HL-60 (cell line): Measurements from ENCODE around the gene KRTAP5-6.

Source experiments
- CTCF ChIP-seq: IDR thresholded peaks from one replicate; pipeline ENCODE4 v1.5.1; 2011; ENCODE audit warnings: low read length, control low read depth, inconsistent platforms; ENCODE audit not compliant: insufficient read depth
- POLR2AphosphoS5 ChIP-seq: IDR thresholded peaks from 2 replicates; pipeline ENCODE4 v1.6.1; 2012; ENCODE audit warnings: low read depth
- REST ChIP-seq: IDR thresholded peaks from 2 replicates; pipeline ENCODE4 v1.6.1; 2012; ENCODE audit warnings: low read depth; ENCODE audit not compliant: insufficient replicate concordance

- TF ChIP-seq CTCF (no peak), POLR2AphosphoS5 (no peak), REST (no peak)
These were observed 21.3 kb upstream of the KRTAP5-6 start for GRCh38 chr11:1675536-1676228.
